Liver (tissue), 9 donors: ENCODE data around the gene SLC41A1. TPM values are rescaled to one million over a fixed set of nuclear protein-coding genes. Genes with fewer than 3 reads are reported as not detected.

Experiments
- DNase-seq: peaks from one replicate; pipeline ENCODE4 v3.0.0-alpha.2; 2017; ENCODE audit warnings: low spot score
- H3K27ac ChIP-seq, 2 donors: one replicate each; pipeline ENCODE4 v1.7.0; 2013; ENCODE audit warnings: inconsistent platforms in 2 of 2, low read length in 2 of 2, control low read depth in 1 of 2, low read depth in 1 of 2, mild to moderate bottlenecking in 1 of 2
- H3K27me3 ChIP-seq, 4 donors: one replicate each; pipeline versions ENCODE4 v1.6.1 to v1.7.0; 2013; ENCODE audit warnings: low read length in 3 of 4, inconsistent platforms in 1 of 4, mild to moderate bottlenecking in 1 of 4, moderate library complexity in 1 of 4; ENCODE audit not compliant: control insufficient read depth in 4 of 4, insufficient read depth in 4 of 4
- H3K36me3 ChIP-seq, 4 donors: one replicate each; pipeline versions ENCODE4 v1.6.1 to v1.7.0; 2013; ENCODE audit warnings: low read length in 3 of 4, mild to moderate bottlenecking in 3 of 4, low read depth in 1 of 4, moderate library complexity in 1 of 4; ENCODE audit not compliant: control insufficient read depth in 4 of 4, insufficient read depth in 3 of 4
- H3K4me1 ChIP-seq, 4 donors: one replicate each; pipeline versions ENCODE4 v1.6.1 to v1.7.0; 2013; ENCODE audit warnings: low read length in 3 of 4, mild to moderate bottlenecking in 3 of 4, moderate library complexity in 1 of 4; ENCODE audit not compliant: control insufficient read depth in 4 of 4, insufficient read depth in 4 of 4
- H3K4me3 ChIP-seq, 3 donors: one replicate each; pipeline versions ENCODE4 v1.6.1 to v1.7.0; 2013; ENCODE audit warnings: low read length in 3 of 3, control low read depth in 1 of 3, low read depth in 1 of 3, mild to moderate bottlenecking in 1 of 3
- H3K9ac ChIP-seq, 2 donors: one replicate each; pipeline ENCODE4 v1.7.0; 2013; ENCODE audit warnings: low read length in 2 of 2, mild to moderate bottlenecking in 2 of 2, moderate library complexity in 2 of 2, control low read depth in 1 of 2, low read depth in 1 of 2
- H3K9me3 ChIP-seq, 4 donors: one replicate each; pipeline versions ENCODE4 v1.6.1 to v1.7.0; 2013; ENCODE audit warnings: low read length in 3 of 4; ENCODE audit not compliant: control insufficient read depth in 4 of 4
- EGR1 ChIP-seq, 2 donors: IDR thresholded peaks; 2 replicates each; pipeline ENCODE4 v1.6.1; 2016 to 2018; ENCODE audit warnings: antibody characterized with exemption in 2 of 2, low read depth in 2 of 2
- RAD21 ChIP-seq, 2 donors: IDR thresholded peaks; 2 replicates each; pipeline ENCODE4 v1.6.1; 2016; ENCODE audit warnings: antibody characterized with exemption in 2 of 2, mild to moderate bottlenecking in 2 of 2
- WGBS: extraction: QIAGEN DNeasy Blood & Tissue Kit; methylation state at CpG from one replicate; pipeline ENCODE4 v1.1.7; 2013; 5-methylcytosine and 5-hydroxymethylcytosine counted together
- polyA plus RNA-seq, 2 donors: library from polyadenylated mRNA; stranded (reverse) in 1 of 2; unstranded in 1 of 2; fragments of 200-250 nt in 1 of 2; fragments of >200 nt in 1 of 2; fragmentation: Nextera tagmentation in 1 of 2; extraction: Ambion mirVana in 1 of 2; gene quantifications; one replicate each; pipeline versions ENCODE4 v1.2.1 to v1.2.3, GENCODE V29; 2013 to 2015
- total RNA-seq, 2 donors: library from RNA; depleted of rRNA; stranded (reverse); fragments of >200 nt; gene quantifications; one replicate each; pipeline ENCODE4 v1.2.3, GENCODE V29; 2014
- donor health status: healthy.
- donor health status: healthy.
- donor health status: healthy.
- donor health status: healthy.
- donor health status: healthy.

The SLC41A1 gene
- total and polyA plus RNA-seq, 4 donors, result 2.6 to 9.1 (median 4.1) TPM

DNA sequence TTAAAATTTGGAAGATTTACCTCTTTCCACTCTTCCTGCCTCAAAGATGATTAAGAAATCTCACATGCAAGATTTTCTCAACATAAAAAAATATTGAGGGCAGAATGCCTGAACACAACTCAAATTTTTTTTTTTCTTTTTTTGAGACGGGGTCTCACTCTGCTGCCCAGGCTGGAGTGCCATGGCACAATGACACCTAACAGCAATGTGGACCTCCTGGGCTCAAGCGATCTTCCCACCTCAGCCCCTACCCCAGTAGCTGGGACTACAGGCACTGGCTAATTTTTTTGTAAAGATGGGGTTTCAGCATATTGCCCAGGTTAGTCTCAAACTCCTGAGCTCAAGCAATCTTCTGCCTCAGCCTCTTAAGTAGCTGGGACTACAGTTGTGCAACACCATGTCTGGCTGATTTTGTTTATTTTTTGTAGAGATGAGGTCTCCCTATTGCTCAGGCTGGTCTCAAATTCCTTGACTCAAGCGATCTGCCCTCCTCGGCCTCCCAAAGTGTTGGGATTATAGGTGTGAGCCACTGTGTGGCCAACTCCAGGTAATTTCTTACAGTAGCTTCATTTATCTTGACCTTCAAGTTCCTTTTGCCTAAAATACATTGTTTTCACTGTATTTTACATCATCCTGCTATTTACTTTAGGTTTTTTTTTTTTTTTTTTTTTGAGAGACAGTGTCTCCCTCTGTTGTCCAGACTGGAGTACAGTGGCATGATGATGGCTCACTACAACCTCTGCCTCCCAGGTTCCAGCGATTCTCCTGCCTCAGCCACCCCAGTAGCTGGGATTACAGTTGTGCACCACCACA lies 73.4 kb downstream of the SLC41A1 start:
- Histone ChIP-seq H3K9me3 (no peaks in the 10 kb centered on the region), H3K36me3 (peaks cover 0 to 5% (median 0%) of the 10 kb centered on the region in 4 donors), H3K27ac (peak overlapping the region in 1 of 2 donors; percentile 35), H3K4me1 (peaks cover 7 to 32% (median 16%) of the 10 kb centered on the region in 4 donors), H3K4me3 (no peak overlapping the region), H3K27me3 (no peaks in the 10 kb centered on the region), H3K9ac (no peak overlapping the region)
- peak in 1 of 2 donors; percentile 60 for TF ChIP-seq RAD21 (IDR thresholded peaks at IDR 0.05)
- no peak for TF ChIP-seq EGR1 (IDR thresholded peaks at IDR 0.05; ENCODE audit: low read depth in 2 of 2)
- 72% methylated on average over 5 of the region's 5 CpGs for WGBS
- no peak for DNase-seq

Other genes with a start within 250 kb of the SLC41A1 start
- 10 to 100 TPM in 1 of 2 donors, 1 to 10 TPM in 1; 9.2 to 20.2 TPM for gene ELK4, start 181.2 kb downstream of the SLC41A1 start, total RNA-seq
- gene ELK4, start 181.2 kb downstream of the SLC41A1 start, polyA plus RNA-seq, result 1 to 10 TPM; 3.5 to 4.7 TPM
- gene SLC45A3, start 132.7 kb downstream of the SLC41A1 start, total RNA-seq, result 1 to 10 TPM; 5.9 to 9.9 TPM
- 1 to 10 TPM; 5.3 to 5.6 TPM for gene SLC45A3, start 132.7 kb downstream of the SLC41A1 start, polyA plus RNA-seq
- gene NUCKS1, start 63.0 kb downstream of the SLC41A1 start, total RNA-seq, result 10 to 100 TPM; 48.9 to 86.1 TPM
- 10 to 100 TPM; 27.0 to 36.4 TPM for gene NUCKS1, start 63.0 kb downstream of the SLC41A1 start, polyA plus RNA-seq
- gene RAB29, start 37.7 kb downstream of the SLC41A1 start, total RNA-seq, result 10 to 100 TPM; 11.0 to 25.0 TPM
- 10 to 100 TPM; 14.7 to 17.3 TPM for gene RAB29, start 37.7 kb downstream of the SLC41A1 start, polyA plus RNA-seq
- under 1 TPM; under 0.01 to 0.14 TPM for gene PM20D1, start 36.9 kb upstream of the SLC41A1 start, total RNA-seq
- under 1 TPM; 0.29 to 0.30 TPM for gene PM20D1, start 36.9 kb upstream of the SLC41A1 start, polyA plus RNA-seq
- not detected for gene SLC26A9, start 130.3 kb upstream of the SLC41A1 start, total RNA-seq
- not detected for gene SLC26A9, start 130.3 kb upstream of the SLC41A1 start, polyA plus RNA-seq
- under 1 TPM in 1 of 2 donors, not detected in 1; 0.89 TPM for gene RAB7B, start 190.2 kb upstream of the SLC41A1 start, total RNA-seq
- gene RAB7B, start 190.2 kb upstream of the SLC41A1 start, polyA plus RNA-seq, result under 1 TPM; 0.08 to 0.20 TPM
- gene CTSE, start 210.7 kb upstream of the SLC41A1 start, total RNA-seq, result 10 to 100 TPM in 1 of 2 donors, under 1 TPM in 1; under 0.01 to 32.8 TPM
- gene CTSE, start 210.7 kb upstream of the SLC41A1 start, polyA plus RNA-seq, result under 1 TPM; 0.03 to 0.08 TPM
- 1 to 10 TPM in 1 of 2 donors, under 1 TPM in 1; 0.67 to 2.8 TPM for gene RHEX, start 240.0 kb upstream of the SLC41A1 start, total RNA-seq
- under 1 TPM; 0.15 to 0.26 TPM for gene RHEX, start 240.0 kb upstream of the SLC41A1 start, polyA plus RNA-seq